GM18873 (cell line): ENCODE data around the gene NDUFAF8.

Experiments
- ATAC-seq: cut with Tn5 transposase; IDR thresholded peaks from one replicate; pipeline ENCODE4 v1.9.1; 2021; ENCODE audit warnings: mild to moderate bottlenecking, moderate library complexity, moderate number of reproducible peaks; ENCODE audit not compliant: unreplicated experiment, low FRiP score

NDUFAF8 gene

GRCh38 chr17:81250286-81251093 is 11.4 kb downstream of the NDUFAF8 start:
- no peak for ATAC-seq

- ATAC-seq = no peak
These were observed 12.1 kb downstream of the NDUFAF8 start for GRCh38 chr17:81251094-81251708.

- no peak for ATAC-seq
These were observed 12.7 kb downstream of the NDUFAF8 start for GRCh38 chr17:81251709-81252301.

- ATAC-seq = no peak
These were observed 13.3 kb downstream of the NDUFAF8 start for GRCh38 chr17:81252326-81252986.

- no peak for ATAC-seq
These were observed 13.8 kb downstream of the NDUFAF8 start for GRCh38 chr17:81252987-81253329.

GRCh38 chr17:81253358-81254131 is 14.4 kb downstream of the NDUFAF8 start:
- ATAC-seq = no peak

GRCh38 chr17:81254955-81255717 is 16.0 kb downstream of the NDUFAF8 start:
- no peak for ATAC-seq

- no peak for ATAC-seq
These were observed 17.5 kb downstream of the NDUFAF8 start for GRCh38 chr17:81256616-81257015.

- ATAC-seq = no peak
These were observed 18.4 kb downstream of the NDUFAF8 start for GRCh38 chr17:81257533-81257932.

GRCh38 chr17:81258292-81258691 is 19.2 kb downstream of the NDUFAF8 start:
- ATAC-seq = no peak

- ATAC-seq = no peak
These were observed 20.0 kb downstream of the NDUFAF8 start for GRCh38 chr17:81259058-81259605.

- no peak for ATAC-seq
These were observed 21.1 kb downstream of the NDUFAF8 start for GRCh38 chr17:81260171-81260570.

GRCh38 chr17:81260641-81261040 is 21.5 kb downstream of the NDUFAF8 start:
- ATAC-seq = no peak

- ATAC-seq = no peak
These were observed 22.0 kb downstream of the NDUFAF8 start for GRCh38 chr17:81261096-81261495.

GRCh38 chr17:81261582-81262336 is 22.6 kb downstream of the NDUFAF8 start:
- no peak for ATAC-seq

- ATAC-seq = no peak
These were observed 24.5 kb downstream of the NDUFAF8 start for GRCh38 chr17:81263371-81264181.

- ATAC-seq = no peak
These were observed 25.5 kb downstream of the NDUFAF8 start for GRCh38 chr17:81264640-81265039.

- ATAC-seq = no peak
These were observed 26.5 kb downstream of the NDUFAF8 start for GRCh38 chr17:81265576-81265975.
